Spinal cord (tissue), 10 donors: ENCODE results near the gene ADD1. TPM values are rescaled to one million over a fixed set of nuclear protein-coding genes. Genes with fewer than 3 reads are reported as not detected.

ENCODE experiments used
- DNase-seq, 6 donors: peaks; one replicate each; pipeline versions ENCODE4 v3.0.0 to v3.0.0-alpha.2; 2013 to 2015; ENCODE audit warnings: low spot score in 6 of 6, low read depth in 4 of 6
- H3K27ac ChIP-seq: one replicate; pipeline ENCODE4 v1.5.1; 2013; ENCODE audit warnings: low read depth, low read length, control low read depth
- H3K27me3 ChIP-seq: one replicate; pipeline ENCODE4 v1.6.1; 2013; ENCODE audit warnings: low read length; ENCODE audit not compliant: control insufficient read depth, insufficient read depth
- H3K36me3 ChIP-seq: one replicate; pipeline ENCODE4 v1.6.1; 2013; ENCODE audit warnings: low read length; ENCODE audit not compliant: control insufficient read depth, insufficient read depth
- H3K4me1 ChIP-seq: one replicate; pipeline ENCODE4 v1.6.1; 2013; ENCODE audit warnings: low read length; ENCODE audit not compliant: control insufficient read depth, insufficient read depth
- H3K4me3 ChIP-seq: one replicate; pipeline ENCODE4 v1.5.1; 2013; ENCODE audit warnings: low read depth, low read length, control low read depth
- H3K9me3 ChIP-seq: one replicate; pipeline ENCODE4 v1.6.1; 2013; ENCODE audit warnings: low read length; ENCODE audit not compliant: control insufficient read depth, insufficient read depth
- WGBS: methylation state at CpG from one replicate; pipeline ENCODE4 v1.1.5; 2013; ENCODE audit warnings: missing lambda C conversion rate; ENCODE audit not compliant: insufficient coverage; 5-methylcytosine and 5-hydroxymethylcytosine counted together
- polyA plus RNA-seq, 2 donors: library from polyadenylated mRNA; unstranded; fragments of 120-200 nt; gene quantifications; one replicate each; pipeline ENCODE4 v1.2.1, GENCODE V29; 2013; ENCODE audit not compliant: insufficient read length in 2 of 2
- total RNA-seq, 2 donors: library from RNA; depleted of rRNA in 1 of 2; stranded (reverse); fragments of 120-200 nt in 1 of 2; fragments of >200 nt in 1 of 2; gene quantifications; one replicate each; pipeline versions ENCODE4 v1.2.3 to v1.2.4, GENCODE V29; 2013 to 2014
- donor health status: healthy.

Gene ADD1
- total and polyA plus RNA-seq, 4 donors: 201 to 334 (median 306) TPM

DNA sequence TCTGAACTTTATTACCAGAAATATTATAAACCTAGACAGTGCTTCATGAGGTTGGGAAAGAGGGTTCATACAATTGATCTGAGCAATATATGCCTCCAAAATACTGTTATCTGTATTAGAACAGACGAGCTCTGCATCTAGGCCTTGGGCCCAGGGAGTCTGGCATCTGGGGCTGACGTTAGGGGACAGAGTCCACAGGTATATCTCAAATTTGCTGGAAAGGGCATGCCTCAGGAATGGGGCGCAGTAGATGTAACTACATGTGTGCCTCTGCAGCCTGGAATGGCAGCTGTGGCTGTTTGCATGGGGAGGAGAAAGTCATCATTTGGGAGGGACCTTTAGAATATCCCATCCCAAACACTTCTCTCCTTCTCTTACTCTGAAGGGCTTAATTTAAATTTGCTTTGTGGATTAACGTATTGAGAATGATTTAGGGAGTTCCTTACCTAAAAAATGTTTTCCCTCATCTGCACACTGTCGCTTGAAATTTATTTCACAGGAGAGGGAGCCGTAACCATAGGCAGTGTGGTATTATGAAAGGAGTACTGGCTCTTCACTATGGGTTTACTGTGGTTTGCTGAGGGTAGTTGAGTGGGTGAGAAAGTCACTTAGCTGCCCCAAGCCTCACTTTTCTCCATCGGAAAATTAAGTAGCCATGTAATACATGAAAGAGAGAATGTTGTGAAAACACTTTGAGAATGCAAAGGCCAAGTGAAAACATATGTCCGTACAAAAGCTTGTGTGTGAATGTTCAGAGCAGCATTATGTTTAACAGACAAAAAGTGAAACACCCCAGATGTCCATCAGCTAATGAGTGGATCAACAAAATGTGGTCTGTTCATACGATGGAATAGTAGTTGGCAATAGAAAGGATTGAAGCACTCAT is 5.9 kb downstream of the ADD1 start:
- peaks cover 8% of the 10 kb centered on the region for H3K36me3 ChIP-seq
- no peaks in the 10 kb centered on the region for H3K27me3 ChIP-seq
- peaks cover 15% of the 10 kb centered on the region for H3K4me1 ChIP-seq
- DNase-seq: no peak
- 54% methylated on average over 4 of the region's 9 CpGs for WGBS
- no peak overlapping the region for H3K4me3 ChIP-seq
- H3K27ac ChIP-seq: no peak overlapping the region
- no peaks in the 10 kb centered on the region for H3K9me3 ChIP-seq

DNA sequence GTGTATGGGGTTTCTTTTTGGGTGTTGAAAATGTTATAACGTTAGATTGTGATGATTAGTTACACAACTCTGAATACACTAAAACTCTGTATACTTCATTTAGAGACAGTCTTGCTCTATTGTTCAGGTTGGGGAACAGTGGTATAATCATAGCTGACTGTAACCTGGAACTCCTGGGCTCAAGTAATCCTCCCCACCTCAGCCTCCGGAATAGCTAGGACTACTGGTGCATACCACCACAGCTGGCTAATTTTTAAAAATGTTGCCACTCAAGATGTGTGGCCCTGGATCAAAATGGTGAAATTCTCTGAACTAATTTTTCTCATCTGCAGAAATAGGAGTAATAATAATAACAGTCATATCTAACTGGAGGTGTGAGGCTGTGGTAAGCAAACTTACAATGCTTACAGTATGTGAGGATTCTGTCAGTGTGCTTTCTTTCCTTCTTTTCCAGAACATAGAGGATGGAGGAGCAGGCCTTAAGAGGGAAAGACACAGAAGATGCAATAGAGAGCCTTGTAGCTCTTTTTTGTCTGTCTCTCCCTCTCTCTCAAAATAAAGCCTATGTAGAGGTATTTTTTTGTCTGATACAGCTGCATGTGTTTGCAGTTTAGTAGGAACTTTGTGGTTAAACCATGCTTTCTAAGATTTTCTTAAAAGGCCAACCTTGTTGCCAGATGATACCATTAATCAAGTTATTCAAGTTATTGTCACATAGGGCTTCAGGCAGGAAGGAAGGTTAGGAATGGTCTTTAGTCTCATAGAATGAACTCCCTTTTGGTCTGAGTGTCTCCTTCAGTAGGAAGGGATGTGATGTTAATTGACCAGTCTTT is 7.5 kb downstream of the ADD1 start:
- Histone ChIP-seq H3K27me3 (no peaks in the 10 kb centered on the region), H3K27ac (no peak overlapping the region), H3K4me3 (no peak overlapping the region), H3K9me3 (no peaks in the 10 kb centered on the region), H3K36me3 (peaks cover 12% of the 10 kb centered on the region), H3K4me1 (peaks cover 9% of the 10 kb centered on the region)
- DNase-seq: no peak
- no CpG with 5 or more reads among the region's 2 CpGs for WGBS

DNA sequence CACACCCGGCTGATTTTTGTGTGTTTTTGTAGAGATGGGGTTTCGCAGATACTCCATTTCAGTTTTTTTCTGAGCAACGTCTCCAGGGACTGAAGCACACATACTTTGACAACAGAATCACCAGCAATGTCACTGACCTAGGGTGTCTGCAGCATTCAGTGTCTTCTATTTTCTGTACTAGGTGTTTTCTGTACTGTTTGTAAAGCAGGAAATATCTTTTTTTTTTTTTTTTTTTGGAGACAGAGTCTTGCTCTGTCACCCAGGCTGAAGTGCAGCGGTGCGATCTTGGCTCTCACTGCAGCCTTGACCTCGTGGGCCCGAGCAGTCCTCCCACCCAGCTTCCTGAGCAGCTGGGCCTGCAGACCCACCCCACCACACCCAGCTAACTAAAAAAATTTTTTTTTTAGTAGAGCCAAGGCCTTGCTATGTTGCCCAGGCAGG is 8.9 kb downstream of the ADD1 start:
- Histone ChIP-seq H3K4me1 (peaks cover 9% of the 10 kb centered on the region), H3K4me3 (no peak overlapping the region), H3K9me3 (no peaks in the 10 kb centered on the region), H3K27ac (no peak overlapping the region), H3K36me3 (peaks cover 12% of the 10 kb centered on the region), H3K27me3 (no peaks in the 10 kb centered on the region)
- no peak for DNase-seq
- WGBS: 33% methylated on average over 3 of the region's 7 CpGs

DNA sequence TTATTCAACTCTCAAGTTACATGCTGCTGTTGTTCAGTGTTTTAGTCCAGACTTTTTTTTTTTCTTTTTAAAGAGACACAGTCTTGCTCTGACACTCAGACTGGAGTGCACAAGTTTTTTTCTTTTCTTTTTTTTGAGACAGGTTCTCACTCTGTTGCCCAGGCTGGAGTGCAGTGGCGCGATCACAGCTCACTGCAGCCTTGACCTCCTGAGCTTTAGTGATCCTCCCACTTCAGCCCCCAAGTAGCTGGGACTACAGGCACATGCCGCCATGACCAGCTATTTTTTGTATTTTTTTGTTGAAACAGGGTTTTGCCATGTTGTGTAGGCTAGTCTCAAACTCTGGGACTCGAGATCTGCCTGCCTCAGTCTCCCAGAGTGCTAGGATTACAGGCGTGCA is 11.9 kb downstream of the ADD1 start:
- WGBS: 100% methylated on average over 4 of the region's 5 CpGs
- no peaks in the 10 kb centered on the region for H3K27me3 ChIP-seq
- H3K9me3 ChIP-seq: no peaks in the 10 kb centered on the region
- peaks cover 9% of the 10 kb centered on the region for H3K4me1 ChIP-seq
- DNase-seq: no peak
- H3K36me3 ChIP-seq: peaks cover 12% of the 10 kb centered on the region
- H3K4me3 ChIP-seq: no peak overlapping the region
- H3K27ac ChIP-seq: no peak overlapping the region

DNA sequence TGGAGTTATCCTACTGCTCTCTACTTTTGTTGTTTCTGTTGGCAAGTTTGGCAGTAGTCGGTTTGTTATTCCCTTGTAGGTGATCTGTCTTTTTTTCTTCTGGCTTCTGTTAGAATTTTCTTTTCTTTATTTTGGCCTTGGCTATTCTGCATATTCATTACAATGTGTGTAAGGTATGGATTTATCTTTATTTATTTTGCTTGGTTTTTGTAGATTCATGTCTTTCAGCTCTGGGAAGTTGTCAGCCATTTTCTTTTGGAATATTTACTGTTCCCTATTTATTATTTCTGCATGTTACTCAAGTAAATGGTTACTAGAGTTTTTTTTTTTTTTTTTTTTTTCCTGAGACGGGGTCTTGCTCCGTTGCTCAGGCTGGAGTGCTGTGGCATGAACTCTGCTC is 12.6 kb downstream of the ADD1 start:
- no CpG with 5 or more reads among the region's 3 CpGs for WGBS
- peaks cover 12% of the 10 kb centered on the region for H3K4me1 ChIP-seq

DNA sequence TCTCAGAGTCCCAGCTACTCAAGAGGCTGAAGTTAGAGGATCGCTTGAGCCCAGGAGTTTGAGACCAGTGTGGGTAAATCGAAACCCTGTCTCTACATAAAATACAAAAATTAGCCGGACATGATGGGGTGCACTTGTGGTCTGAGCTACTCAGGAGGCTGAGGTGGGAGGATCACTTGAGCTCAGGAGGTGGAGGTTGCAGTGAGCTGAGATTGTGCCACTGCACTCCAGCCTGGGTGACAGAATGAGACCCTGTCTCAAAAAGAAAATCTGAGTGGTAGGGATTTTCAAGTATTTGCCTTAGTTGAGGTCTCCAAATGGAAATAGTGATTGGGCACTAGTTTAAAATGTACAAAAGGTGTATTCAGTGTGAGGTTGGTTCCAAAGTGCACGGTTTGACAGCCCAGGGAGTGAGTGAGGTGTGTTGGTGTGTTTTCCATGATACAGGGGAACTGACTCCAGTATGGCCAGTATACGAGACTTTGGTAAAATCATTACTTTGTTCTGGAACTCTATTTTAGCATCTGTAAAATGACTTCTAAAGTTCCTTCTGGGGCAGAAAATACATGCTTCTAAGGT is 13.8 kb downstream of the ADD1 start:
- no peak for DNase-seq
- Histone ChIP-seq H3K36me3 (peaks cover 12% of the 10 kb centered on the region), H3K4me3 (no peak overlapping the region), H3K27ac (no peak overlapping the region), H3K4me1 (peaks cover 9% of the 10 kb centered on the region), H3K9me3 (no peaks in the 10 kb centered on the region), H3K27me3 (no peaks in the 10 kb centered on the region)
- 100% methylated on average over 2 of the region's 5 CpGs for WGBS

More for the DNA sequence above, 12.6 kb downstream of the ADD1 start:
- DNase-seq: no peak
- Histone ChIP-seq H3K27ac (no peak overlapping the region), H3K36me3 (peaks cover 12% of the 10 kb centered on the region), H3K4me3 (no peak overlapping the region), H3K27me3 (no peaks in the 10 kb centered on the region), H3K9me3 (no peaks in the 10 kb centered on the region)

DNA sequence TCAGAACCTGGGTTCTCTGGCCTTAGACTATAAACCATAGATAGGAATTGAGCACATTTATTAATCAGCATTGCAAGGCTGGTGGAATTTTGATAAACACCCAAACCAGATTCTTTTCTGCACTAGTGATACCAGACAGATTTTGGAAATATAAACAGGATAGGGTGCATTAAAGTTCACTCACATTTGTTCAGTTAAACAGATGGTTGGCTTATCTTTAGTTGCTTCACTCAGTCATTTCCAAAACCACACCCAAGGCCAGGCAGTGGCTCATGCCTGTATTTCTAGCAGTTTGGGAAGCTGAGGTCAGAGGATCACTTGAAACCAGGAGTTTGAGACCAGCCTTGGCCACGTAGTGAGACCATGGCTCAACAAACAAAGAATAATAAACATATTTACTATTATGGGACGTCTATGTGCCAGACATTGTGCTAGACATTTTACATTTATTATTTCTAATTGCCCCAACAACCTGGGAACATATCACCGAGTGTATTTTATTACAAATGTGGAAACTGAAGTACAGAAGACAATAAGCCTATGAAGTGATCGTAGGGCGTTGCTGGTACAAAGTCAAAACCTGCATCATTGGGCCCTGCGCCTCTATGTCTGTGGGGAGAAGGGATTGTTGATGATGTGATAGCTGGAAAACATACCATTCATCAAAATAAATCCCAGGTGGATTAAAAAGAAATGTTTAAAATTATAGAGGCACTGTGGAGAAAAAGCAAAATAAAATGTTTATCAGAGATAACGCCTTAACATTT is 15.0 kb downstream of the ADD1 start:
- no CpG with 5 or more reads among the region's 7 CpGs for WGBS
- DNase-seq: no peak
- H3K36me3 ChIP-seq: peaks cover 10% of the 10 kb centered on the region
- peaks cover 3% of the 10 kb centered on the region for H3K4me1 ChIP-seq
- no peaks in the 10 kb centered on the region for H3K9me3 ChIP-seq
- no peak overlapping the region for H3K4me3 ChIP-seq
- no peaks in the 10 kb centered on the region for H3K27me3 ChIP-seq
- no peak overlapping the region for H3K27ac ChIP-seq

DNA sequence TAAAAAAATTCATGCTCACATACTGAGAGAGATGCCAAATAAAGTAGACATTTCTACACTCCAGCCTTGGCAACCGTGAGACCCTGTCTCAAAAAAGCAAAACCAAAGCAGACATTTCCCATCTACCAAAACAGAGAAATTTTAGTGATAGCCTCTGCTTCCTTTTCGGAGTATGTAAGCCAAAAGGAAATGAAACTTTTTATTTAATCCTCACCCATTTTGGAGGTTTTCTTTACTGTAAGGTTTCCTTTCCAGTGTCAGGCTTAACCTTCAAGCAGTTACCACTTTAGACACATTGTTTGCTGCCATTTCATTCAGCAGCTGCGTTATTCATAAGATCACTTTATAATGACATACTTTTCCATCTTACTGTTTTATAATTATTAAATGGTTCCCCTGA is 15.9 kb downstream of the ADD1 start:
- Histone ChIP-seq H3K27me3 (no peaks in the 10 kb centered on the region), H3K9me3 (no peaks in the 10 kb centered on the region), H3K4me1 (peaks cover 8% of the 10 kb centered on the region), H3K27ac (no peak overlapping the region), H3K36me3 (peaks cover 4% of the 10 kb centered on the region), H3K4me3 (no peak overlapping the region)
- WGBS: no CpG with 5 or more reads among the region's 3 CpGs
- no peak for DNase-seq
